Measurements from ENCODE around the gene NRG2. TPM values are rescaled to one million over a fixed set of nuclear protein-coding genes. Genes with fewer than 3 reads are reported as not detected.

Gene NRG2
- total RNA-seq, 1 donor from 2014 or later: under 0.01 TPM

DNA sequence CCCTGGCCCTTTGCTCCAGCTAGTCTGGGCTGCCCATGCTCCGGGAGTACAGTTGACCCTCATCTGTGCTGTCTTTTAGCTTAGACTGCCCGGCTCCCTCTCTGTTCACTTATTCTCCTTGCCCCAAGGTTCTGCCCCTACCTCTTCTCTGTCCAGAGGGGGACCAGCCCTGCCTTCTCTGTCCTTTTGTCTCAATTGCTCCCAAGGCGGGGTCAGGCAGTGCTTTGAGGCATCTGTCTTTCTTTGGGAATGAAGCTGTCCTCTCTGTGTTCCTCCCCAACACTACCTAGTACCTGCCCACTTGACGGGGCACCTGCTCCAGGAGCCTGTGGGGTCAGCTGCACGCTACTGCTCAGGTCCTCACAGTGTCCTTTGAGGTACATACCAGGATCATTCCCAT lies 188.1 kb downstream of the NRG2 start:
- H3K27me3 ChIP-seq (ENCODE audit: control insufficient read depth, insufficient read depth, low read length): peaks cover 7% of the 10 kb centered on the region
- H3K4me3 ChIP-seq (ENCODE audit: low read depth, low read length): no peak overlapping the region
- TF ChIP-seq, protein P1, sequence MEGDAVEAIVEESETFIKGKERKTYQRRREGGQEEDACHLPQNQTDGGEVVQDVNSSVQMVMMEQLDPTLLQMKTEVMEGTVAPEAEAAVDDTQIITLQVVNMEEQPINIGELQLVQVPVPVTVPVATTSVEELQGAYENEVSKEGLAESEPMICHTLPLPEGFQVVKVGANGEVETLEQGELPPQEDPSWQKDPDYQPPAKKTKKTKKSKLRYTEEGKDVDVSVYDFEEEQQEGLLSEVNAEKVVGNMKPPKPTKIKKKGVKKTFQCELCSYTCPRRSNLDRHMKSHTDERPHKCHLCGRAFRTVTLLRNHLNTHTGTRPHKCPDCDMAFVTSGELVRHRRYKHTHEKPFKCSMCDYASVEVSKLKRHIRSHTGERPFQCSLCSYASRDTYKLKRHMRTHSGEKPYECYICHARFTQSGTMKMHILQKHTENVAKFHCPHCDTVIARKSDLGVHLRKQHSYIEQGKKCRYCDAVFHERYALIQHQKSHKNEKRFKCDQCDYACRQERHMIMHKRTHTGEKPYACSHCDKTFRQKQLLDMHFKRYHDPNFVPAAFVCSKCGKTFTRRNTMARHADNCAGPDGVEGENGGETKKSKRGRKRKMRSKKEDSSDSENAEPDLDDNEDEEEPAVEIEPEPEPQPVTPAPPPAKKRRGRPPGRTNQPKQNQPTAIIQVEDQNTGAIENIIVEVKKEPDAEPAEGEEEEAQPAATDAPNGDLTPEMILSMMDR (IDR thresholded peaks at IDR 0.05; ENCODE audit: insufficient read depth, low read length, severe bottlenecking): no peak
- DNase-seq (ENCODE audit: low read depth) (no peak), FAIRE-seq (no peak)
- no peaks in the 10 kb centered on the region for H3K36me3 ChIP-seq (ENCODE audit: control insufficient read depth, insufficient read depth, low read length)

DNA sequence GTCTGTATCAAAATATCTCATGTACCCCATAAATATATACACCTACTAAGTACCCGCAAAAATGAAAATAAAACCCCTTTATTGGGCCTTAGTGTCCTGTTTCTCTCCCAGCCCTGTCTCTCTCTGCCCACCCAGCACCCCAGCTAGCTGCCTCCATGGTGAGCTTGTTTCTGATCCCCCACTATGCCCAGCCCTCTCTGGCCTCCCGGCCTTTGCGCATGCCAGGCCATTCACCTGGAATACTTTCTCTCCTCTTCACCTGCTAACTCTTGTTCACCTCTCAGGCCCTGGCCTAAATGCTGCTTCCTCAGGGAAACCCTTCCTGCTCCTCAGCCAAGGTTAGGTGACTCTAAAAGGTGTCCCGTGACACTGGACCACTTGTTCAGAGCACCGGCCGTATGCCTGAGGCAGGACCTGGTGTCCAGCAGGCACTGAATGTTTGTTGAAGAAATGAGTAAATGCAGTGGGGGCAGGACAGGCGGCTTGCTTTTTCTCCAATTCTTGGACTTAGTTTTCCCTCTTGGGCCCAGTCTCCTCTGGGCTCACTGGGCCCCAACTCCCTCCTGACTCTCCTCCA lies 189.0 kb downstream of the NRG2 start:
- FAIRE-seq: no peak

DNA sequence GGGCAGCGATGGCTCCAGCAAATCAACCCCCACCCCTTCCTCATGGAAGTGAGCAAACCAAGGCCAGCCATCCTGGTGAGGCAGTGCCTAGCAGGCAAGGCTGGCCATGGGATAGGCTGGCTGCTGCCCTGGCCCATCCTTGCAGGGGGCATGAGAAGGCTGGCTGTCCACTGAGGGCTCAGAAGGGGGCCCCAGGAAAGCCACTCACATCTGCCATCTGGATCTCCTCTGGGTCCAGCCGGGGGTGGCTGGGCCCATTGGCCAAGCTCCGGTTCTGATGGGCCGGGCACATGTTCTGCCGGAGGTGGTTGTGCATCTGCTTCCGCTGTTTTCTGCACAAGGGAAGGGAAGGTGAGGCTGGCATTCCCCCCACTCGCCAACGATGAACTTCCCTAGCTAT lies 190.4 kb downstream of the NRG2 start:
- Histone ChIP-seq H3K27me3 (ENCODE audit: control insufficient read depth, insufficient read depth, low read length) (peaks cover 7% of the 10 kb centered on the region), H3K4me3 (ENCODE audit: low read depth, low read length) (no peak overlapping the region), H3K36me3 (ENCODE audit: control insufficient read depth, insufficient read depth, low read length) (no peaks in the 10 kb centered on the region)
- TF ChIP-seq, protein P1 (IDR thresholded peaks at IDR 0.05; ENCODE audit: insufficient read depth, low read length, severe bottlenecking): no peak
- DNase-seq (ENCODE audit: low read depth) (no peak), FAIRE-seq (no peak)

More for the DNA sequence above, 189.0 kb downstream of the NRG2 start:
- no peak for DNase-seq (ENCODE audit: low read depth)
- Histone ChIP-seq H3K4me3 (ENCODE audit: low read depth, low read length) (no peak overlapping the region), H3K36me3 (ENCODE audit: control insufficient read depth, insufficient read depth, low read length) (no peaks in the 10 kb centered on the region), H3K27me3 (ENCODE audit: control insufficient read depth, insufficient read depth, low read length) (peaks cover 7% of the 10 kb centered on the region)
- TF ChIP-seq, protein P1 (IDR thresholded peaks at IDR 0.05; ENCODE audit: insufficient read depth, low read length, severe bottlenecking): no peak

DNA sequence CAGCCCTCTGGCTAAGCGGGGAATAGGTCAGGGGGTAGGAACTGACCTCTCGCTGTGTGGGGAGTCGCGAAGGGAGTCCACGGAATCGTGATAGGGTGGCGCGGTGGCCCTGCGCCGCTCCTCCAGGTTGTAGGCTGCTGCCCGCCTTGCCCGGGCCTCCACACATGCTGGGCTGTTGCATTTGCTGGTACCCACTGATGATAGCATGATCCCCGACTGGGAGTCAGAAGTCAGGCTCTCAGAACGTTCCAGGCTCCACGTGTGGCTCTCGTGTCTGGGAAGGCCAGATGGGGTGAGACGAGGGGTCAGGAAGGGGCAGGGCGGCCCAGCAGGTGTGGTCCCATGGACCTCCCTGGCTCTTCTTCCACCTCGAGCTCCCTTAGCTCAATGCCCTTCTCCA lies 191.5 kb downstream of the NRG2 start:
- H3K27me3 ChIP-seq (ENCODE audit: control insufficient read depth, insufficient read depth, low read length): peaks cover 2% of the 10 kb centered on the region
- TF ChIP-seq, protein P1 (IDR thresholded peaks at IDR 0.05; ENCODE audit: insufficient read depth, low read length, severe bottlenecking): no peak
- DNase-seq (ENCODE audit: low read depth): no peak
- H3K36me3 ChIP-seq (ENCODE audit: control insufficient read depth, insufficient read depth, low read length): no peaks in the 10 kb centered on the region
- FAIRE-seq: no peak
- no peak overlapping the region for H3K4me3 ChIP-seq (ENCODE audit: low read depth, low read length)

DNA sequence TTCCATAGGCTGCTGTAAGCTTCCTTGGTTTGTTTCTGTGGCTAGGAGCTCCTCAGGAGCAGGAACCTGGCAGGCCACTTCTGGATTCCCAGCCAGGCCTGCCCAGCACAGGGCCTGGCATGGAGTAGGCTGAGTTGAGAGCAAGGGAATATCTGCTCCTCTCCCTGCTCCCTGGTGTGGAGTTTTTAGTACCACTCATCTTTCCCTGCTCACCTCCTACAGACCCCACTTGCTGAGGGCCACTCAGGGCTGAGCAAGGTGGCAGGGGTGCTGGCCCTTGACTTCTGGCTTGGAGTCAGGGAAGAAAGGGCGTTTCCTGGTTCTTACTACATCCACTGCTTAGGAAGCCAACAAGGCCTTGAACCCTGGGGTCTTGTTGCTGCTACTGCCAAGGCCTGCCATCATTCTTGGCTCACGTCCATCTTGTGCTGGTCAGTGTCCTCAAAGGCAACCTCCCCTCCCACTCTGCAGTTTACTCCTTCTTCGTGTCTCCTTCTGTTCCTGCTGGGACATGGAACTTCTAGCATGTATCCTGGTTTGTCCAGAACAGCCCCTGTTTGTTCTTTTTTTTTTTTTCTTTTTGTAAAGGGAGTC lies 192.6 kb downstream of the NRG2 start:
- no peaks in the 10 kb centered on the region for H3K36me3 ChIP-seq (ENCODE audit: control insufficient read depth, insufficient read depth, low read length)
- TF ChIP-seq, protein P1 (IDR thresholded peaks at IDR 0.05; ENCODE audit: insufficient read depth, low read length, severe bottlenecking): no peak
- peaks cover 2% of the 10 kb centered on the region for H3K27me3 ChIP-seq (ENCODE audit: control insufficient read depth, insufficient read depth, low read length)
- DNase-seq (ENCODE audit: low read depth): no peak
- no peak for FAIRE-seq
- no peak overlapping the region for H3K4me3 ChIP-seq (ENCODE audit: low read depth, low read length)

DNA sequence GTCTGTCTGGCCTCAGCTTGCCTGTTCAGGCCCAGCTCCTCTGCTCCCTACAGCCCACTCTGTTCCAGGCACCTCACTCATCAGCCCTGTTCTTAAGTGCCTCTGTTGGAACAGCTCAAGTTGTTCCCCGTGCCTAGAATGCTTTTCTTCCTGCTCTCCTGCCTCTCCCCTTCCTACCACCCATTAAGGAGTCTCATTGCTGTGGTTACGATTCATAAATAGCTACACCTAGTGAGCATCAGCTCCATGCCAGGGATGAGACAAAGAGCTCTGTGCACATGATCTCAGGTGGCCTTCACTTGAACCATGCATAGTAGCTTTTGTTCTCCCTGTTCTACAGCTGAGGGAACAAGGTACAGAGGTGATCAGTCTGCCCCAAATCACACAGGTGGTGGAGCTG lies 193.2 kb downstream of the NRG2 start:
- H3K4me3 ChIP-seq (ENCODE audit: low read depth, low read length): no peak overlapping the region
- peaks cover 2% of the 10 kb centered on the region for H3K27me3 ChIP-seq (ENCODE audit: control insufficient read depth, insufficient read depth, low read length)
- FAIRE-seq (peak; percentile 66), DNase-seq (ENCODE audit: low read depth) (peak; percentile 42)
- H3K36me3 ChIP-seq (ENCODE audit: control insufficient read depth, insufficient read depth, low read length): no peaks in the 10 kb centered on the region
- TF ChIP-seq, protein P1 (IDR thresholded peaks at IDR 0.05; ENCODE audit: insufficient read depth, low read length, severe bottlenecking): no peak

Data from bronchial epithelial cell (primary cell).